DND-41 (cell line): ENCODE data around the gene CDKN2C.

Experiments
- ATAC-seq: fragments of 200-7000 bp; cut with Tn5 transposase; 3 replicates; pipeline ENCODE4 v1.9.1; 2021; ENCODE audit warnings: low read depth; ENCODE audit not compliant: insufficient read depth
- DNase-seq: peaks from one replicate; pipeline ENCODE4 v3.0.0-alpha.2; 2020
- H2AFZ ChIP-seq: 2 replicates; pipeline ENCODE4 v1.6.0; 2012; ENCODE audit warnings: low read depth, low read length
- H3K27ac ChIP-seq: 2 replicates; pipeline ENCODE4 v1.5.1; 2012; ENCODE audit warnings: low read length, inconsistent platforms
- H3K27me3 ChIP-seq: fragments of 200-600 bp; sonication (generic); 2 replicates; pipeline ENCODE4 v1.6.0; 2012; ENCODE audit warnings: low read length, mild to moderate bottlenecking, inconsistent platforms; ENCODE audit not compliant: insufficient read depth, poor library complexity
- H3K36me3 ChIP-seq: 2 replicates; pipeline ENCODE4 v1.5.1; 2012; ENCODE audit warnings: low read length, inconsistent platforms; ENCODE audit not compliant: insufficient read depth
- H3K4me1 ChIP-seq: 2 replicates; pipeline ENCODE4 v1.5.1; 2012; ENCODE audit warnings: mild to moderate bottlenecking, low read length; ENCODE audit not compliant: insufficient read depth
- H3K4me2 ChIP-seq: 2 replicates; pipeline ENCODE4 v1.6.0; 2012; ENCODE audit warnings: mild to moderate bottlenecking, moderate library complexity, low read length, inconsistent platforms; ENCODE audit not compliant: insufficient read depth
- H3K4me3 ChIP-seq, 2 experiments: fragments of 200-600 bp in 1 of 2; shearing (Covaris generic) in 1 of 2; 2 replicates each; pipeline ENCODE4 v1.5.1; 2012 to 2016; ENCODE audit warnings: inconsistent platforms in 2 of 2, low read length in 2 of 2, mild to moderate bottlenecking in 2 of 2, low read depth in 1 of 2, moderate library complexity in 1 of 2
- H3K79me2 ChIP-seq: 2 replicates; pipeline ENCODE4 v1.6.0; 2012; ENCODE audit warnings: low read length, inconsistent platforms; ENCODE audit not compliant: insufficient read depth
- H3K9ac ChIP-seq: 2 replicates; pipeline ENCODE4 v1.6.0; 2012; ENCODE audit warnings: low read depth, mild to moderate bottlenecking, inconsistent platforms, low read length, moderate library complexity
- H3K9me3 ChIP-seq: 2 replicates; pipeline ENCODE4 v1.5.1; 2012; ENCODE audit warnings: low read length, moderate library complexity, mild to moderate bottlenecking, inconsistent platforms; ENCODE audit not compliant: insufficient read depth, severe bottlenecking
- H4K20me1 ChIP-seq: 2 replicates; pipeline ENCODE4 v1.6.0; 2012; ENCODE audit warnings: low read length; ENCODE audit not compliant: insufficient read depth
- CTCF ChIP-seq: IDR thresholded peaks from 2 replicates; pipeline ENCODE4 v1.5.1; 2012; ENCODE audit warnings: borderline replicate concordance, low read length, moderate library complexity, mild to moderate bottlenecking; ENCODE audit not compliant: poor library complexity, severe bottlenecking; ENCODE audit errors: extremely low read depth
- EZH2 ChIP-seq: IDR thresholded peaks from 3 replicates; pipeline ENCODE4 v1.6.1; 2012; ENCODE audit warnings: borderline replicate concordance, low read depth, mild to moderate bottlenecking, moderate library complexity, low read length, inconsistent platforms; ENCODE audit not compliant: severe bottlenecking

Gene CDKN2C

GRCh38 chr1:50981741-50982140 is 11.7 kb downstream of the CDKN2C start:
- TF ChIP-seq EZH2 (no peak), CTCF (no peak)
- no peak for ATAC-seq
- H3K9me3 ChIP-seq, result no peaks in the 10 kb centered on the region
- peaks cover 62% of the 10 kb centered on the region for H3K4me1 ChIP-seq
- no peak for DNase-seq
- peaks cover 7% of the 10 kb centered on the region; the same call in 1 of the 2 replicates for H4K20me1 ChIP-seq
- peak overlapping the region in 1 of 2 experiments; percentile 81; a peak in 1 of 4 replicates for H3K4me3 ChIP-seq
- H2AFZ ChIP-seq, result no peak overlapping the region
- H3K79me2 ChIP-seq, result peaks cover 100% of the 10 kb centered on the region
- peak overlapping the region; percentile 30 for H3K9ac ChIP-seq
- H3K4me2 ChIP-seq, result peak overlapping the region; percentile 62
- H3K27me3 ChIP-seq, result no peaks in the 10 kb centered on the region
- peak overlapping the region; percentile 52; the same call in 1 of the 2 replicates for H3K27ac ChIP-seq
- no peaks in the 10 kb centered on the region; the same call in 1 of the 2 replicates for H3K36me3 ChIP-seq

GRCh38 chr1:50982611-50983010 is 12.6 kb downstream of the CDKN2C start:
- Histone ChIP-seq H3K36me3 (no peaks in the 10 kb centered on the region; the same call in 1 of the 2 replicates), H3K9me3 (no peaks in the 10 kb centered on the region), H3K27ac (no peak overlapping the region), H4K20me1 (peaks cover 7% of the 10 kb centered on the region; the same call in 1 of the 2 replicates), H3K27me3 (no peaks in the 10 kb centered on the region), H3K4me1 (peaks cover 62% of the 10 kb centered on the region), H3K9ac (no peak overlapping the region), H3K79me2 (peaks cover 100% of the 10 kb centered on the region), H2AFZ (no peak overlapping the region), H3K4me3 (no peak overlapping the region), H3K4me2 (peak overlapping the region; percentile 62; the same call in 1 of the 2 replicates)
- DNase-seq (no peak), ATAC-seq (no peak)
- TF ChIP-seq EZH2 (no peak), CTCF (no peak)

- Histone ChIP-seq H3K79me2 (peaks cover 100% of the 10 kb centered on the region), H3K9me3 (no peaks in the 10 kb centered on the region), H3K27ac (no peak overlapping the region), H3K27me3 (no peaks in the 10 kb centered on the region), H3K4me2 (peak overlapping the region; percentile 62), H3K4me1 (peaks cover 62% of the 10 kb centered on the region), H3K9ac (no peak overlapping the region), H2AFZ (no peak overlapping the region), H3K4me3 (no peak overlapping the region), H3K36me3 (no peaks in the 10 kb centered on the region; the same call in 1 of the 2 replicates), H4K20me1 (peaks cover 7% of the 10 kb centered on the region; the same call in 1 of the 2 replicates)
- no peak for DNase-seq
- no peak for ATAC-seq
- TF ChIP-seq EZH2, result no peak
- no peak for TF ChIP-seq CTCF
These were observed 13.3 kb downstream of the CDKN2C start for GRCh38 chr1:50983219-50983802.
